ENCODE data around the gene NBDY. TPM values are rescaled to one million over a fixed set of nuclear protein-coding genes. Genes with fewer than 3 reads are reported as not detected.
"Not testable (repeated sequence)": the region's sequence is repeated elsewhere in the genome, so short reads cannot be mapped to it uniquely, and the experiment has no call there.

The NBDY gene
- 3.7 TPM for total RNA-seq

GRCh38 chrX:56729152-56729850, at the start of gene NBDY:
TSS of gene NBDY (plus strand) at chrX:56729243. CDS start at chrX:56729354, 111 bp downstream.
- peak within 1 kb of the TSS; percentile 39 to 74 (median 73) for H3K9ac ChIP-seq (ENCODE audit: low read depth in 1 of 3, low read length in 3 of 3)

GRCh38 chrX:56704530-56704929, 24.5 kb upstream of the NBDY start:
- H3K27ac ChIP-seq (ENCODE audit: low read depth, low read length); H3K27me3 ChIP-seq (ENCODE audit: control insufficient read depth in 3 of 3, insufficient read depth in 3 of 3, low read length in 3 of 3); H3K9ac ChIP-seq (ENCODE audit: low read depth in 1 of 3, low read length in 3 of 3); H3K4me3 ChIP-seq (ENCODE audit: low read length in 3 of 3); H3K36me3 ChIP-seq (ENCODE audit: control insufficient read depth in 3 of 3, insufficient read depth in 3 of 3, low read length in 3 of 3); H3K4me1 ChIP-seq (ENCODE audit: control insufficient read depth in 3 of 3, insufficient read depth in 3 of 3, low read length in 3 of 3); H3K9me3 ChIP-seq (ENCODE audit: control insufficient read depth in 3 of 3, low read length in 3 of 3): not testable (repeated sequence)

More at GRCh38 chrX:56729152-56729850, at the start of gene NBDY:
- H3K27me3 ChIP-seq (ENCODE audit: control insufficient read depth in 3 of 3, insufficient read depth in 3 of 3, low read length in 3 of 3) = no peaks in the 10 kb centered on the region
- H3K36me3 ChIP-seq (ENCODE audit: control insufficient read depth in 3 of 3, insufficient read depth in 3 of 3, low read length in 3 of 3) = no peaks in the 10 kb centered on the region
- peak within 1 kb of the TSS; percentile 65 to 79 (median 76) for H3K4me3 ChIP-seq (ENCODE audit: low read length in 3 of 3)
- H3K9me3 ChIP-seq (ENCODE audit: control insufficient read depth in 3 of 3, low read length in 3 of 3) = no peaks in the 10 kb centered on the region
- peak within 1 kb of the TSS; percentile 14 for H3K27ac ChIP-seq (ENCODE audit: low read depth, low read length)
- H3K4me1 ChIP-seq (ENCODE audit: control insufficient read depth in 3 of 3, insufficient read depth in 3 of 3, low read length in 3 of 3) = no peaks in the 10 kb centered on the region

DNA sequence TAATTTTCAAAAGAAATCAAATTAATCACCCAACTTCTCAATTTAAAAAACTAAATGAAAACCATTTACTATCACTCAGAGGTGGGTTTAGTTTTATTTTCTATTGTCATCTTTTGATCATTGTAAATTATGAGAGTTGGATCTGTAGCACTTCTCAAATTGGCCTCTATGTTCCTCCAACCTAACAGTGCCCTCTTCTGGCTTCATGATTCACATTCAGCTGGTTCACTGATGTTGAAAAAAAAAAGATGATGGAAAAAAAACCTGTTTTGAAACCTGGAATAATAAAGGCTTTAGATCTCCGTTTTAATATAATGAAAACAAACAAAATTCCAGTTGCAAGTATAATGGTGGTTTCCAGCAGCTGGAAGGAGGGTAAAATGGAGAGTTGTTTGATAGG, 2.4 kb upstream of the NBDY start:
- no peaks in the 10 kb centered on the region for H3K36me3 ChIP-seq (ENCODE audit: control insufficient read depth in 3 of 3, insufficient read depth in 3 of 3, low read length in 3 of 3)
- no peaks in the 10 kb centered on the region for H3K4me1 ChIP-seq (ENCODE audit: control insufficient read depth in 3 of 3, insufficient read depth in 3 of 3, low read length in 3 of 3)
- no peaks in the 10 kb centered on the region for H3K27me3 ChIP-seq (ENCODE audit: control insufficient read depth in 3 of 3, insufficient read depth in 3 of 3, low read length in 3 of 3)
- no peaks in the 10 kb centered on the region for H3K9me3 ChIP-seq (ENCODE audit: control insufficient read depth in 3 of 3, low read length in 3 of 3)
- H3K4me3 ChIP-seq (ENCODE audit: low read length in 3 of 3) = no peak overlapping the region
- H3K27ac ChIP-seq (ENCODE audit: low read depth, low read length) = no peak overlapping the region
- no peak overlapping the region for H3K9ac ChIP-seq (ENCODE audit: low read depth in 1 of 3, low read length in 3 of 3)

DNA sequence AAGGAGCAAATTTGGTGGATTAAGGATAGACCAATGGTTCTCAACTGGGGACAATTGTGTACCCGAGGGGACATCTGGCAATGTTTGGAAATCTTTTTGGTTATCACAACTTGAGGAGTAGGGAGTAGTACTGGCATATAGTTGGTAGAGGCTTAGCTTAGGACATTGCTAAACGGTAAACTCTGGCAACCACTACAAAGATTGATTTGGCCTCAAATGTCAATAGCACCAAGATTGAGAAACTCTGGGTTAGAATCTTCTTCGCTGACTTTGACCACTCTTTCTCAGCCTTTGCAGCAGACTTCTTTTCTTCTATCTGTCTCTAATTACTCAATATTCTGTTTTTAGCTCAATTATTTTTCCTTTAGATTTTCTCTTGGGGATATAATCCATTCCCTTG, 1.5 kb upstream of the NBDY start:
- Histone ChIP-seq H3K27me3 (ENCODE audit: control insufficient read depth in 3 of 3, insufficient read depth in 3 of 3, low read length in 3 of 3) (no peaks in the 10 kb centered on the region), H3K9me3 (ENCODE audit: control insufficient read depth in 3 of 3, low read length in 3 of 3) (no peaks in the 10 kb centered on the region), H3K36me3 (ENCODE audit: control insufficient read depth in 3 of 3, insufficient read depth in 3 of 3, low read length in 3 of 3) (no peaks in the 10 kb centered on the region), H3K27ac (ENCODE audit: low read depth, low read length) (no peak overlapping the region), H3K4me3 (ENCODE audit: low read length in 3 of 3) (no peak overlapping the region), H3K4me1 (ENCODE audit: control insufficient read depth in 3 of 3, insufficient read depth in 3 of 3, low read length in 3 of 3) (no peaks in the 10 kb centered on the region), H3K9ac (ENCODE audit: low read depth in 1 of 3, low read length in 3 of 3) (no peak overlapping the region)

DNA sequence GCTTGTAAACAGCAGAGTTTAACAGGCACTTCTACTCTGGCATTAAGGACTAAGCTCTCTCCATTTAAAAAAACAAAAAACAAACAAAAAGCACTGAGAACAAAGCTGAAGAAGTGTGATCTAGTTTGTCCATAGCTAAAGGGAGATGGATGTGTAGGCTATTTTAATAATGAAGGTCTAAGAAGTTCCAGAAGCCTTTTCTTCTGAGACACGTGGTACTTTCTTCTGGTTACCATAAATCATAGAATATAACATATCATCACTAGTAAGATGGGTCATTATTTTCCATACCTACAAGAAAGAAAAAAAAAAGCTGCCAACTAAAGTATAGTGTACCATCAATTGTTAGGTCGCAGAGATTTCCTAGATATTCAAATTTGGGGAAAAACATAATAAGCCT, 722 bp upstream of the NBDY start:
- no peaks in the 10 kb centered on the region for H3K27me3 ChIP-seq (ENCODE audit: control insufficient read depth in 3 of 3, insufficient read depth in 3 of 3, low read length in 3 of 3)
- no peak overlapping the region for H3K4me3 ChIP-seq (ENCODE audit: low read length in 3 of 3)
- no peaks in the 10 kb centered on the region for H3K4me1 ChIP-seq (ENCODE audit: control insufficient read depth in 3 of 3, insufficient read depth in 3 of 3, low read length in 3 of 3)
- H3K9me3 ChIP-seq (ENCODE audit: control insufficient read depth in 3 of 3, low read length in 3 of 3) = no peaks in the 10 kb centered on the region
- no peaks in the 10 kb centered on the region for H3K36me3 ChIP-seq (ENCODE audit: control insufficient read depth in 3 of 3, insufficient read depth in 3 of 3, low read length in 3 of 3)
- no peak overlapping the region for H3K9ac ChIP-seq (ENCODE audit: low read depth in 1 of 3, low read length in 3 of 3)
- H3K27ac ChIP-seq (ENCODE audit: low read depth, low read length) = no peak overlapping the region

DNA sequence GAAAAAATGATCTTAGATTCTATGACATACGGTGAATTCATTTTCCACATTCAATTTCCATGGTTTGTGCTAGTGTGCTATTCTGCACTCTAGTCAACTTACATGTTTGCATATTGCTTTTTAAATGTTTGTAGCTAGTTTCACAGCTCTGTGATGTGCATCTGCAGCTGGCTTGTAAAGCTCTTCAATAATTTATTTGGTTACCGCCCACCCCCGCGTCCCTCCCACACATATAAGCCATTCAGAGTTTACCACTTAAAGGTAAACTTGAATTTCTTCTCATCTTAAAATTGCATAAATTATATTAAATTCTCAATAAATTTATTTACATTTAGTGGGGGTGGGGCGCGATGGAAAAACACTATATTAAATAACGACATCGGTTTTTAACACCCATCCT, 291 bp upstream of the NBDY start:
- H3K36me3 ChIP-seq (ENCODE audit: control insufficient read depth in 3 of 3, insufficient read depth in 3 of 3, low read length in 3 of 3) = no peaks in the 10 kb centered on the region
- no peaks in the 10 kb centered on the region for H3K4me1 ChIP-seq (ENCODE audit: control insufficient read depth in 3 of 3, insufficient read depth in 3 of 3, low read length in 3 of 3)
- H3K9ac ChIP-seq (ENCODE audit: low read depth in 1 of 3, low read length in 3 of 3) = no peak overlapping the region
- no peaks in the 10 kb centered on the region for H3K27me3 ChIP-seq (ENCODE audit: control insufficient read depth in 3 of 3, insufficient read depth in 3 of 3, low read length in 3 of 3)
- H3K27ac ChIP-seq (ENCODE audit: low read depth, low read length) = no peak overlapping the region
- H3K9me3 ChIP-seq (ENCODE audit: control insufficient read depth in 3 of 3, low read length in 3 of 3) = no peaks in the 10 kb centered on the region
- peak overlapping the region; percentile 65 to 79 (median 76) for H3K4me3 ChIP-seq (ENCODE audit: low read length in 3 of 3)

GRCh38 chrX:56733459-56734046, 4.5 kb downstream of the NBDY start:
- Histone ChIP-seq H3K9ac (ENCODE audit: low read depth in 1 of 3, low read length in 3 of 3) (no peak overlapping the region), H3K27me3 (ENCODE audit: control insufficient read depth in 3 of 3, insufficient read depth in 3 of 3, low read length in 3 of 3) (no peaks in the 10 kb centered on the region), H3K4me3 (ENCODE audit: low read length in 3 of 3) (no peak overlapping the region)

DNA sequence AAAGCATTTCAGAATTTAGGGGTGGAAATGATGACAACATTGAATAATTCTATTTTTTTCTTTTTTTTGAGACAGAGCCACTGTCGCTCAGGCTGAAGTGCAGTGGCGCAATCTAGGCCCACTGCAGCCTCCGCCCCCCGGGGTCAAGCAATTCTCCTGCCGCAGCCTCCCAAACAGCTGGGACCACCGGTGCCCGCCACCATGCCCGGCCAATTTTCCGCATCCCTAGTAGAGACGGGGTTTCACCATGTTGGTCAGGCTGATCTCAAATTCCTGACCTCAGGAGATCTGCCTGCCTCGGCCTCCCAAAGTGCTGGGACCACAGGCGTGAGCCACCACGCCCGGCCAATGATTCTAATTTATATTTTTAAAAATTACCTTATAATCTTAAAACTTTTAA, 7.2 kb downstream of the NBDY start:
- Histone ChIP-seq H3K36me3 (ENCODE audit: control insufficient read depth in 3 of 3, insufficient read depth in 3 of 3, low read length in 3 of 3) (peaks cover 0 to 2% (median 0%) of the 10 kb centered on the region in 3 donors), H3K27ac (ENCODE audit: low read depth, low read length) (no peak overlapping the region), H3K9me3 (ENCODE audit: control insufficient read depth in 3 of 3, low read length in 3 of 3) (no peaks in the 10 kb centered on the region), H3K27me3 (ENCODE audit: control insufficient read depth in 3 of 3, insufficient read depth in 3 of 3, low read length in 3 of 3) (no peaks in the 10 kb centered on the region), H3K9ac (ENCODE audit: low read depth in 1 of 3, low read length in 3 of 3) (no peak overlapping the region), H3K4me1 (ENCODE audit: control insufficient read depth in 3 of 3, insufficient read depth in 3 of 3, low read length in 3 of 3) (no peaks in the 10 kb centered on the region), H3K4me3 (ENCODE audit: low read length in 3 of 3) (no peak overlapping the region)

More at GRCh38 chrX:56733459-56734046, 4.5 kb downstream of the NBDY start:
- Histone ChIP-seq H3K27ac (ENCODE audit: low read depth, low read length) (no peak overlapping the region), H3K4me1 (ENCODE audit: control insufficient read depth in 3 of 3, insufficient read depth in 3 of 3, low read length in 3 of 3) (no peaks in the 10 kb centered on the region), H3K36me3 (ENCODE audit: control insufficient read depth in 3 of 3, insufficient read depth in 3 of 3, low read length in 3 of 3) (peaks cover 0 to 2% (median 0%) of the 10 kb centered on the region in 3 donors), H3K9me3 (ENCODE audit: control insufficient read depth in 3 of 3, low read length in 3 of 3) (no peaks in the 10 kb centered on the region)

- H3K27me3 ChIP-seq (ENCODE audit: control insufficient read depth in 3 of 3, insufficient read depth in 3 of 3, low read length in 3 of 3) = no peaks in the 10 kb centered on the region
- no peak overlapping the region for H3K9ac ChIP-seq (ENCODE audit: low read depth in 1 of 3, low read length in 3 of 3)
- no peaks in the 10 kb centered on the region for H3K4me1 ChIP-seq (ENCODE audit: control insufficient read depth in 3 of 3, insufficient read depth in 3 of 3, low read length in 3 of 3)
- H3K27ac ChIP-seq (ENCODE audit: low read depth, low read length) = no peak overlapping the region
- peaks cover 0 to 2% (median 0%) of the 10 kb centered on the region in 3 donors for H3K36me3 ChIP-seq (ENCODE audit: control insufficient read depth in 3 of 3, insufficient read depth in 3 of 3, low read length in 3 of 3)
- no peak overlapping the region for H3K4me3 ChIP-seq (ENCODE audit: low read length in 3 of 3)
- no peaks in the 10 kb centered on the region for H3K9me3 ChIP-seq (ENCODE audit: control insufficient read depth in 3 of 3, low read length in 3 of 3)
Observed at GRCh38 chrX:56738670-56739069, 9.6 kb downstream of the NBDY start.

DNA sequence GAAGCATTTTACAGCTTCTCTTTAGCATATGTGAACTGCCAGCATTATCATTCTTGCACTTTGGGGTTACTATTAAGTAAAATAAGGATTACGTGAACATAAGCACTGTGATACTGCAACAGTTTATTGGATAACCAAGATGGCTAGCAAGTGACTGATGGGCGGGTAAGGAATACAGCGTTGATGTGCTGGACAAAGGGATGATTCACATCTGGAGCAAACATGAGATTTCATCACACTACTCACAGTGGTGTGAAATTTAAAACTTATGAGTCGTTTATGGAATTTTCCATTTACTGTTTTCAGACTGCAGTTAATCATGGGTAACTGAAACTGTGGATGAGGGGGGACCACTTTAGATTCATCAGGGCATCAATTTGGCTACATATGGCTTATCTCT, 16.0 kb downstream of the NBDY start:
- Histone ChIP-seq H3K9me3 (ENCODE audit: control insufficient read depth in 3 of 3, low read length in 3 of 3) (no peaks in the 10 kb centered on the region), H3K4me1 (ENCODE audit: control insufficient read depth in 3 of 3, insufficient read depth in 3 of 3, low read length in 3 of 3) (no peaks in the 10 kb centered on the region), H3K36me3 (ENCODE audit: control insufficient read depth in 3 of 3, insufficient read depth in 3 of 3, low read length in 3 of 3) (no peaks in the 10 kb centered on the region), H3K9ac (ENCODE audit: low read depth in 1 of 3, low read length in 3 of 3) (no peak overlapping the region), H3K4me3 (ENCODE audit: low read length in 3 of 3) (no peak overlapping the region), H3K27ac (ENCODE audit: low read depth, low read length) (no peak overlapping the region), H3K27me3 (ENCODE audit: control insufficient read depth in 3 of 3, insufficient read depth in 3 of 3, low read length in 3 of 3) (peaks cover 0 to 3% (median 0%) of the 10 kb centered on the region in 3 donors)

All from skeletal muscle tissue (tissue), 4 donors.